GM19468 (cell line): ENCODE data around the gene AURKAIP1.

Source experiments
- ATAC-seq: cut with Tn5 transposase; IDR thresholded peaks from one replicate; pipeline ENCODE4 v1.9.1; 2021; ENCODE audit warnings: mild to moderate bottlenecking, moderate library complexity, moderate number of reproducible peaks; ENCODE audit not compliant: unreplicated experiment; ENCODE audit errors: extremely low read depth

AURKAIP1 gene

GRCh38 chr1:1324084-1324523 is 50.9 kb downstream of the AURKAIP1 start:
- no peak for ATAC-seq
